Measurements from ENCODE around the gene BTNL9.
A peak's percentile ranks its signal among the peaks of the same experiment; 100 is the strongest.

The BTNL9 gene

DNA sequence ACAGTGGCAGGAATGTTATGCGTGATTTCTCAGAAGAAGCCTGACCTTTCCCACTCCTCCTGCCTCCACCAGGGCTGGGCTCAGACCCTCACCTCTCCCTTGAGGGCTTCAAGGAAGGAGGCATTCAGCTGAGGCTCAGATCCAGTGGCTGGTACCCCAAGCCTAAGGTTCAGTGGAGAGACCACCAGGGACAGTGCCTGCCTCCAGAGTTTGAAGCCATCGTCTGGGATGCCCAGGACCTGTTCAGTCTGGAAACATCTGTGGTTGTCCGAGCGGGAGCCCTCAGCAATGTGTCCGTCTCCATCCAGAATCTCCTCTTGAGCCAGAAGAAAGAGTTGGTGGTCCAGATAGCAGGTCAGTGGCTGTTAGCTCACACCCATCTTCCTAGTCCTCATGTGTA lies 9.9 kb downstream of the BTNL9 start:
- no peak overlapping the region; the same call in 1 of the 2 replicates for H3K9ac ChIP-seq
- no peaks in the 10 kb centered on the region for H3K36me3 ChIP-seq
- H3K27me3 ChIP-seq = no peaks in the 10 kb centered on the region
- H3K9me3 ChIP-seq = no peaks in the 10 kb centered on the region
- peak overlapping the region; percentile 16 for H3K27ac ChIP-seq
- H3K4me3 ChIP-seq = no peak overlapping the region
- H4K20me1 ChIP-seq = peaks cover 8% of the 10 kb centered on the region; the same call in 1 of the 2 replicates
- no peak for TF ChIP-seq Cebpa-rat (IDR thresholded peaks at IDR 0.05)
- peaks cover 84% of the 10 kb centered on the region for H3K4me1 ChIP-seq
- peak overlapping the region; percentile 90 for H3K4me2 ChIP-seq

DNA sequence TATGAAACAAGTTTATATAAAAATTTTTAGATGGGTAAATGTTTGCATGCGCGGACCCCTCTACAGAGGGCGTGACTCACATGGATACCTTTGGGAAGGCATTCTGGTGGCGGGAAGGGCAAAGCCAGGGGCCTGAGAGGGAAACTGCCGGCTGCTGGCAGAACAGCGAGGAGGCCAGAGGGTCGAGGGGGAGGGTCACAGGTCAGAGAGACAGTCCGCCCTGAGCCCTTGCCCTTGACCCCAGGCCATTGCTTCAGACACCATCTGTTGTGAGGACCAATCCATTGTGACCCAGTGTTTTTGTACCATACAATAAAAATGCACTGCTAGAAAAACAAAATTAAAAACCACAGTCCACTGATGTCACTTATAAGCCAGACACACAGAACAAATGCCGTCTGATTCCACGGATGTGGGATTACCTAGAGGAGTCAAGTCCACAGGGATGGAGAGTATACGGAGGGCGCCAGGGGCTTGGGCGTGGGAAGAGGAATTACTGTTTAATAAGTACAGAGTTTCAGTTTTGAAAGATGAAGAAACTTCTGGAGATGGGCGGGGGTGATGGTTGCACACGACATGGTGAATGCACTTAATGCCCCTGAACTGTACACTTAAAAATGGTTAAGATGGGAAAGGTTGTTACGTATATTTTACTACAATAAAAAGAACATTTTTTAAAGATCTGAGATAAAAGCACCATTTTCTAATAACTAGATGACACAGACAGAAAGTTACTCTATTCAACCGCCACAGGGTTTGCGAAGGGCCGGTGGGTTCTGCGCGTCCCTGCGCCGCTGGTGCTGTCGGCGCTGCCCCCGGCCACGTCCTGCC lies 12.0 kb downstream of the BTNL9 start:
- Histone ChIP-seq H3K27ac (peak overlapping the region; percentile 82), H3K9me3 (no peaks in the 10 kb centered on the region), H3K4me2 (peak overlapping the region; percentile 90), H3K4me3 (peak overlapping the region; percentile 87), H3K4me1 (peaks cover 77% of the 10 kb centered on the region), H4K20me1 (peaks cover 8% of the 10 kb centered on the region; the same call in 1 of the 2 replicates), H3K36me3 (0 out of 2 replicates have a peak, but pooled peaks cover 5% of the 10 kb centered on the region), H3K27me3 (no peaks in the 10 kb centered on the region), H3K9ac (peak overlapping the region; percentile 82)
- TF ChIP-seq Cebpa-rat (IDR thresholded peaks at IDR 0.05) = no peak

DNA sequence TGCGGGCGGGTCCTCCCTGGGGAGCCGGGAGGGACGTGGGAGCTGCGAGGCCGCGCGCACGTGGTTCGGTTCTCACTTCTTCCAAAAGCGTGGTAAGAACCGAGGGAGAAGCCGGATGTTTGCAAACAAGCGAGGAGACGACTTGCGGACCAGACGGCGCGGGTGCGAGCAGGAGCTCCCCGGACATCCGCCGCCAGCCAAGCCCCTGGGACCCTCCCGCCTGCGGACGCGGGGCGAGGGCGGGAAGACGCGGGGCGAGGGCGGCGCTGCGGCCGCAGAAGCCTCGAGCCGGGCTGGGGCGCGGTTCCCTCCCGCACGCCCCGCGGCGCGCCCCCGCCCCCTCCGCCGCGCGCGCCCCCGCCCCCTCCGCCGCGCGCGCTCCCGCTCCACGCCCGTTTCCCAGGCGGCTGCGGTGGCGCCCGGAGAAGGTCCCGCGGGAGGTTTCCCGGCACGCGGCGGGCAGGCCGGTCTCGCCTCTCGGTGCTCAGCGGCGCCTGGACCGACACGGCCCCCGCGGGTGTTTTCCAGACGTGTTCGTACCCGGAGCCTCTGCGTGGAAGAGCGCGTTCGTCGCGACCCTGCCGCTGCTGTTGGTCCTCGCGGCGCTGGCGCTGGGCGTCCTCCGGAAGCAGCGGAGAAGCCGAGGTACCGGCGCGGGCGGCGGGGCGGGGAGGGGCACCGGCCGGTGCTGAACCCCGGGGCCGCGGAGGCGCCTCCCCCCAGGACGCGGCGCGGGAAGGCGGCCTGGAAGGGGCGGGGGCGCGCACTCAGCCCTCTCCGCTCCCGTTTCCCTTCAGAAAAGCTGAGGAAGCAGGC lies 12.8 kb downstream of the BTNL9 start:
- H3K9me3 ChIP-seq = no peaks in the 10 kb centered on the region
- H3K9ac ChIP-seq = peak overlapping the region; percentile 82
- H3K27me3 ChIP-seq = no peaks in the 10 kb centered on the region
- H3K36me3 ChIP-seq = 0 out of 2 replicates have a peak, but pooled peaks cover 5% of the 10 kb centered on the region
- TF ChIP-seq Cebpa-rat (IDR thresholded peaks at IDR 0.05) = no peak
- peak overlapping the region; percentile 82 for H3K27ac ChIP-seq
- peaks cover 8% of the 10 kb centered on the region; the same call in 1 of the 2 replicates for H4K20me1 ChIP-seq
- H3K4me3 ChIP-seq = peak overlapping the region; percentile 87
- H3K4me2 ChIP-seq = peak overlapping the region; percentile 90
- H3K4me1 ChIP-seq = peaks cover 69% of the 10 kb centered on the region

DNA sequence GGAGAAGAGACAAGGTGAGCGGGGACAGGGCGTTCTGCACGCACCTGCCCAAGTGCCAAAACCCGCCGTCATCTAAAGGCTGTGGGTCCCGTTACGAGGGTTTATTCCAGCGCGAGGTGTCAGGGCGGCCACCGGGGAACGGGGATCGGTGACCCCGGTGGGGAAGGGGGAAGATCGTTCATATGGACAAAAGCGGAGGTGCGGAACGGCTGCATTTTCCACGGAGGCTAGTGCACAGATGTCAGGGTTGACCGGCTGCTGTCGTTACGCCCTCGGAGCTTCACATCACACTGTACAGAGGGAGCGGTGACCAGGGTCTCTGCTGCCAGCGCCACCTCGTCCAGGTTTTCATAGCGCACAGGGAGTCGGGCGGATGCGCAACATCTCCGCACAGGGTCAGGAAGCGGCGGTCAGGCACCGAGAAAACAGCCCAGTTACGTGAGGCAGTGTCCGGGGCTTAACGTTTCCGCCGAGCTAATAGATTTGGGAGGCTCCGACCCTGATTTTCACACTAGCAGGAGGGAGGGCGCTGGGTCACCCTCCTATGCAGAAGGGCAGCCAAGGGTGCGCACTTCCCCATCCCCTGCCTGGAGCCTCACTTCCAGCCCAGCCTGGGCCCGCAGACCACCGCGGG lies 13.5 kb downstream of the BTNL9 start:
- H3K4me1 ChIP-seq = peaks cover 63% of the 10 kb centered on the region
- peaks cover 8% of the 10 kb centered on the region; the same call in 1 of the 2 replicates for H4K20me1 ChIP-seq
- TF ChIP-seq Cebpa-rat (IDR thresholded peaks at IDR 0.05) = no peak
- no peaks in the 10 kb centered on the region for H3K27me3 ChIP-seq
- peak overlapping the region; percentile 82 for H3K9ac ChIP-seq
- H3K9me3 ChIP-seq = no peaks in the 10 kb centered on the region
- peak overlapping the region; percentile 90 for H3K4me2 ChIP-seq
- H3K36me3 ChIP-seq = 0 out of 2 replicates have a peak, but pooled peaks cover 5% of the 10 kb centered on the region
- peak overlapping the region; percentile 82 for H3K27ac ChIP-seq
- H3K4me3 ChIP-seq = peak overlapping the region; percentile 87

DNA sequence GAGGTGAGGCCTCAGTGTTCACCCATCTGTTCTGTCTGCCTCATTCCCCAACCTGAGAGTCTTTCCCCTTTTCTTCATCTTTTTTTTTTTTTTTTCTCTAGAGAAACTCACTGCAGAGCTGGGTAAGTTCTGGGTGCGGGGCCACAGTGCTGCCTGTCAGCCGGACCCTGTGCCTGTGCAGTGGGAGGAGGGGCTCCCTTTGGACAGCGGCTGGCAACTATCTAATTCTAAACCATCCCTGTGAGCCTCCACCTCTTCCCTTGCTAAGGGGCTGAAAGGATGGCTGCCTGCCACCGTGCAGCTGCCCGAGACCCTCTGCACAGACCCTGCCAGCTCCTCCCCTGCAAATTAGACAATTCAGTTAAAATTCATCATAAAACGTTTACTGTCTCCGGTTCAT lies 14.1 kb downstream of the BTNL9 start:
- H3K9me3 ChIP-seq = no peaks in the 10 kb centered on the region
- H3K4me3 ChIP-seq = peak overlapping the region; percentile 87
- peaks cover 6% of the 10 kb centered on the region; the same call in 1 of the 2 replicates for H3K36me3 ChIP-seq
- peak overlapping the region; percentile 90 for H3K4me2 ChIP-seq
- no peak overlapping the region for H3K27ac ChIP-seq
- no peak for TF ChIP-seq Cebpa-rat (IDR thresholded peaks at IDR 0.05)
- H4K20me1 ChIP-seq = peaks cover 8% of the 10 kb centered on the region; the same call in 1 of the 2 replicates
- peaks cover 60% of the 10 kb centered on the region for H3K4me1 ChIP-seq
- H3K27me3 ChIP-seq = no peaks in the 10 kb centered on the region
- H3K9ac ChIP-seq = peak overlapping the region; percentile 82; the same call in 1 of the 2 replicates

DNA sequence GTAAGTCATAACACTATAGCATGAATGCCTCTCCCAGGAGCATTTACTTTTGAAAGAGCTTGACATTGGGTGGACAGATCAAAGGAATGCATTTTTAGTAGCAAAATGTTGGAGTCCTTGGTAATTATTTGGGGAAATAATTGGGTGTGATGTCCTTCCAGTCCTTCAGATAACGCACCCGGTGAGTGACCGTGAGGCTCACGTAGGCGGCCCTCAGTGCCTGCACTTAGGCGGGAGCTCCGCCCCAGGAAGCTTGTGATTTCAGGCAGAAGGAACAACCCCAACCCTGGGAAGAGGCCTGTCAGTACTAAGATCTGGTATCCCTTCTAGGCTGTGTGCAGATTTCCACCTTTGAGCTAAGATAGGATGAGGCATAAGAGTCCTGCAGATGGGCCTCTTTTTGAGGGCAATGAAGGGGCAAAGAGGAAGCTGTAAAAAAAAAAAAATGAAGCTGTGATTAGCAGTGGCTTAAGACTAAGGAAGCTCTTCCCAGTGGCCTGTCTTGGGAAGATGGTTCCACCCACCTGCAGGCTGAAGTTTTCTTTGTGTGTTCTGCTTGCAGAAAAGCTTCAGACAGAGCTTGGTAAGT lies 14.9 kb downstream of the BTNL9 start:
- H3K4me2 ChIP-seq = peak overlapping the region; percentile 90
- H3K4me1 ChIP-seq = peaks cover 52% of the 10 kb centered on the region
- no peak overlapping the region for H3K9ac ChIP-seq
- H3K27ac ChIP-seq = no peak overlapping the region
- no peaks in the 10 kb centered on the region for H3K27me3 ChIP-seq
- no peaks in the 10 kb centered on the region for H3K9me3 ChIP-seq
- H3K36me3 ChIP-seq = peaks cover 15% of the 10 kb centered on the region
- peaks cover 8% of the 10 kb centered on the region; the same call in 1 of the 2 replicates for H4K20me1 ChIP-seq
- no peak overlapping the region for H3K4me3 ChIP-seq
- no peak for TF ChIP-seq Cebpa-rat (IDR thresholded peaks at IDR 0.05)

DNA sequence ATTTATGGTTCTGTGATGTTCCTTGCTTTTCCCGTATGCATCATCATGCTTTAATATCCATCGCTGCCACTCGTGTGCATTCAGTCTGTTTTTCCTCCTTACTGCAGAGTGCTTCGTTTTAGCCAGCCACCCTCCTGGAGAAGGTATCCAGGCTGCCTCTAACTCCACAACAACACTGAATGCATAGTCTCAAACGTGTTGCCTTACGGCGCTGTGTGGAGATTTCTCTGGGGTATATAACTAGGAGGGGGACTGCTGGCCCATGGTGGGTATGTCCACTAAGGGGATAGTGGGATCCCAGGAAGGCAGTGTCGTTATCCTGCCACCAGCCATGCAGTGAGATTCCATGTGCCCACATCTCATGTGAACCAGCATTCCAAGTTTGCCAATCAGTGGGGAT lies 16.4 kb downstream of the BTNL9 start:
- Histone ChIP-seq H3K4me1 (peaks cover 38% of the 10 kb centered on the region), H3K9ac (no peak overlapping the region), H3K9me3 (no peaks in the 10 kb centered on the region), H3K4me3 (no peak overlapping the region), H3K27ac (no peak overlapping the region), H3K36me3 (peaks cover 16% of the 10 kb centered on the region), H4K20me1 (peaks cover 8% of the 10 kb centered on the region; the same call in 1 of the 2 replicates), H3K4me2 (no peak overlapping the region), H3K27me3 (no peaks in the 10 kb centered on the region)
- TF ChIP-seq Cebpa-rat (IDR thresholded peaks at IDR 0.05) = no peak

DNA sequence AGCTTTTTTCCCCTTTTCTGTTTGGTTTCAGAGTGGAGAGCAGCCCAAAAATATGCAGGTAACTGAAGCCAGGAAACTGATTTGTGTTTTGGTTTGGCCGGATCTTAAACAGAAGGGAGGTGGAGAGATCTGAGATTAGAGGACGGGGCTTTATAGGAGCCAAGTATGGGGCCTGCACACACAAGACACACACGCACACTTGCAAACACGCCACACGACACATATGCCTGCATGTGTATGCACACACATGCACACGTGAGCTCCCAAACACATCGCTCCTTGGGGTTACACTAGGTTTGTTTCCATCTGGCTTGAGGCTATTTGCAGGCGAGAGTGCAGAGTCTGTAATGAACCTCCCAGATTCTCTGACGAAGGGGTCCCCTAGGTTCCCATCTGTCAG lies 18.3 kb downstream of the BTNL9 start:
- peaks cover 22% of the 10 kb centered on the region for H3K36me3 ChIP-seq
- H3K27ac ChIP-seq = no peak overlapping the region
- H3K4me3 ChIP-seq = no peak overlapping the region
- no peaks in the 10 kb centered on the region for H3K27me3 ChIP-seq
- H3K4me1 ChIP-seq = peaks cover 25% of the 10 kb centered on the region
- peaks cover 8% of the 10 kb centered on the region; the same call in 1 of the 2 replicates for H4K20me1 ChIP-seq
- no peaks in the 10 kb centered on the region for H3K9me3 ChIP-seq
- H3K9ac ChIP-seq = no peak overlapping the region
- no peak overlapping the region for H3K4me2 ChIP-seq
- no peak for TF ChIP-seq Cebpa-rat (IDR thresholded peaks at IDR 0.05)

DNA sequence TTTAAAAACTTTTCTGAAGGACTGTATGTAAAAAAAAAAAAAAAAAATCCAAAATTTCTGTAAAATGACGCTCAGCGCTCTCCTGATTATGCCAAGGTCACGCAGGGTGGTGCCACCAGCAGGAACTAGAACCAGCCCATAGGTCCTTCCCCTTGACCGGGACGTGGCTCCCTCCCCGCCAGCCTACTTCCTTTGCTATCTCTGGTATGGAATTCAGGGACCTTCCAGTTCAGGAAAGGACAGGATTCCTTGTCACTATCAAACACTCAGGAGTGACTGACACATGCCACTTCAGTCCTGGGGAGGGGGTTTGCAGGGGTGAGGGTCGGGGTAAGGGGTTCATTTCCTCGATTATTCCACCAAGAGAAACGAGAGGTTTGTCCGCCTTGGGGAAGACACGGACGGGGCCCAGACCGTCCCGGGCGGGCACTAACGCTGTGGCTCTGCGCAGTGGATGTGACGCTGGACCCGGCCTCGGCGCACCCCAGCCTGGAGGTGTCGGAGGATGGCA lies 18.8 kb downstream of the BTNL9 start:
- peaks cover 22% of the 10 kb centered on the region for H3K36me3 ChIP-seq
- H3K4me1 ChIP-seq = peaks cover 22% of the 10 kb centered on the region
- no peak overlapping the region for H3K9ac ChIP-seq
- no peaks in the 10 kb centered on the region for H3K9me3 ChIP-seq
- H4K20me1 ChIP-seq = peaks cover 7% of the 10 kb centered on the region; the same call in 1 of the 2 replicates
- H3K4me3 ChIP-seq = no peak overlapping the region
- H3K4me2 ChIP-seq = no peak overlapping the region
- no peak overlapping the region for H3K27ac ChIP-seq
- no peaks in the 10 kb centered on the region for H3K27me3 ChIP-seq
- TF ChIP-seq Cebpa-rat (IDR thresholded peaks at IDR 0.05) = no peak

All from BLaER1 (cell line).